Fibroblast of mammary gland (primary cell): Measurements from ENCODE around the gene ETS1.

Source experiments
- DNase-seq: peaks from one replicate; pipeline ENCODE4 v3.0.0-alpha.2; 2010; ENCODE audit warnings: low read depth
- H3K4me3 ChIP-seq: 2 replicates; pipeline ENCODE4 v1.5.1; 2011; ENCODE audit warnings: low read depth, mild to moderate bottlenecking, low read length, moderate library complexity; ENCODE audit not compliant: control insufficient read depth
- CTCF ChIP-seq: conservative IDR thresholded peaks from 2 replicates; pipeline ENCODE4 v1.5.1; 2011; ENCODE audit warnings: low read depth, low read length, inconsistent platforms; ENCODE audit not compliant: control insufficient read depth, insufficient read depth

ETS1 gene

GRCh38 chr11:128603003-128603696, 15.8 kb upstream of the ETS1 start:
- no peak overlapping the region for H3K4me3 ChIP-seq
- TF ChIP-seq CTCF = no peak
- DNase-seq = no peak

- no peak overlapping the region for H3K4me3 ChIP-seq
- TF ChIP-seq CTCF = no peak
- DNase-seq = peak; percentile 72
Measured at GRCh38 chr11:128599729-128600128, 12.4 kb upstream of the ETS1 start.

- H3K4me3 ChIP-seq = no peak overlapping the region
- TF ChIP-seq CTCF = no peak
- no peak for DNase-seq
Measured at GRCh38 chr11:128598506-128599150, 11.3 kb upstream of the ETS1 start.

GRCh38 chr11:128598096-128598495, 10.7 kb upstream of the ETS1 start:
- no peak for TF ChIP-seq CTCF
- no peak overlapping the region for H3K4me3 ChIP-seq
- no peak for DNase-seq

DNA sequence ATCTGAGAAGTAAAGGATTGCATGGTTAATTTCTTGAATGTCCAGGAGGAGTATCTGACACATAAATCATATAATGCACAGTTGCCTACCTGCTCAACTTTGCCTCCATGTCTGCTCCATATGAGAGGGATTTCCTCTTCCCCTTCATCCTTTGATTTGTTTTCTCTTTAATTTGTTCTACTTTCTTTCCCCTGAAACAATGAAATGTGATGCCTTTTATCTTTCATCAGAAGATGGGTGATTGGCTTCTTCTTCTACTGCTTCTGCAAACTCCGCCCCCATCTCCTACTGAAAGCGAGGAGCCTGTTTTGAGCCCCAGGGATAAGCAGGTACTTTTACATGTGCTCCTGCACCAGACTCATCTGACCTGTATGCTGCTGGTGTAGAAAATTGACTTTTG, 9.9 kb upstream of the ETS1 start:
- DNase-seq = no peak
- no peak for TF ChIP-seq CTCF
- no peak overlapping the region for H3K4me3 ChIP-seq

GRCh38 chr11:128596250-128596649, 8.9 kb upstream of the ETS1 start:
- no peak for DNase-seq
- no peak overlapping the region for H3K4me3 ChIP-seq
- no peak for TF ChIP-seq CTCF
